ENCODE measurements around the gene GCG.

- peak; percentile 68 to 81 (median 75) for TF ChIP-seq CTCF (IDR thresholded peaks at IDR 0.05)
- no peak for TF ChIP-seq POLR2A (IDR thresholded peaks at IDR 0.05; ENCODE audit: low read depth)
- TF ChIP-seq EP300 (IDR thresholded peaks at IDR 0.05), result no peak
These were observed 28.0 kb downstream of the GCG start for GRCh38 chr2:162123806-162124758.
